Mesothelial cell of epicardium (in vitro differentiated cells): ENCODE measurements around the gene UBE2E2. TPM values are rescaled to one million over a fixed set of nuclear protein-coding genes. Genes with fewer than 3 reads are reported as not detected.

Source experiments
- DNase-seq, 2 experiments: peaks; one replicate each; pipeline ENCODE4 v3.0.0; 2021; ENCODE audit warnings: low spot score in 2 of 2; ENCODE audit not compliant: unreplicated experiment in 2 of 2
- H3K27ac Mint-ChIP-seq: 2 replicates; pipeline ENCODE4 v1.8.0; 2021; ENCODE audit warnings: mixed read lengths
- H3K27me3 Mint-ChIP-seq: 2 replicates; pipeline ENCODE4 v1.8.0; 2021; ENCODE audit warnings: low read depth, mixed read lengths
- H3K36me3 Mint-ChIP-seq: 2 replicates; pipeline ENCODE4 v1.8.0; 2021; ENCODE audit warnings: mixed read lengths
- H3K4me1 Mint-ChIP-seq: 2 replicates; pipeline ENCODE4 v1.8.0; 2021; ENCODE audit warnings: mixed read lengths
- H3K4me3 Mint-ChIP-seq: 2 replicates; pipeline ENCODE4 v1.8.0; 2021; ENCODE audit warnings: mild to moderate bottlenecking, moderate library complexity, mixed read lengths
- H3K9me3 Mint-ChIP-seq: 2 replicates; pipeline ENCODE4 v1.8.0; 2021; ENCODE audit warnings: mixed read lengths
- CTCF ChIP-seq: fragments of 200-600 bp; sonication (generic); IDR thresholded peaks from one replicate; pipeline ENCODE4 v1.5.0; 2021; ENCODE audit warnings: antibody characterized with exemption; ENCODE audit not compliant: unreplicated experiment
- total RNA-seq: library from RNA; stranded (reverse); gene quantifications from 3 replicates; pipeline ENCODE4 v1.2.1, GENCODE V29; 2021

The UBE2E2 gene
- total RNA-seq, 1 donor from 2014 or later, result 42.3 TPM

- Mint-ChIP-seq H3K27ac (no peak overlapping the region), H3K4me3 (no peak overlapping the region), H3K36me3 (no peaks in the 10 kb centered on the region), H3K9me3 (peaks cover 6% of the 10 kb centered on the region), H3K4me1 (peaks cover 2% of the 10 kb centered on the region), H3K27me3 (no peaks in the 10 kb centered on the region)
- no peak for DNase-seq
- no peak for TF ChIP-seq CTCF
These were observed 345.0 kb downstream of the UBE2E2 start for GRCh38 chr3:23547905-23548650.

GRCh38 chr3:23548706-23549105 is 345.6 kb downstream of the UBE2E2 start:
- no peak overlapping the region for H3K4me3 Mint-ChIP-seq
- no peaks in the 10 kb centered on the region for H3K27me3 Mint-ChIP-seq
- no peaks in the 10 kb centered on the region for H3K36me3 Mint-ChIP-seq
- no peak for DNase-seq
- H3K27ac Mint-ChIP-seq, result no peak overlapping the region
- H3K4me1 Mint-ChIP-seq, result peaks cover 2% of the 10 kb centered on the region
- peaks cover 6% of the 10 kb centered on the region for H3K9me3 Mint-ChIP-seq
- TF ChIP-seq CTCF, result no peak

GRCh38 chr3:23549148-23549910 is 346.2 kb downstream of the UBE2E2 start:
- H3K9me3 Mint-ChIP-seq, result peaks cover 6% of the 10 kb centered on the region
- H3K4me1 Mint-ChIP-seq, result peaks cover 2% of the 10 kb centered on the region
- no peak overlapping the region for H3K4me3 Mint-ChIP-seq
- no peaks in the 10 kb centered on the region for H3K27me3 Mint-ChIP-seq
- TF ChIP-seq CTCF, result no peak
- no peak overlapping the region for H3K27ac Mint-ChIP-seq
- no peaks in the 10 kb centered on the region for H3K36me3 Mint-ChIP-seq
- DNase-seq, result no peak

GRCh38 chr3:23550402-23550801 is 347.3 kb downstream of the UBE2E2 start:
- no peaks in the 10 kb centered on the region for H3K27me3 Mint-ChIP-seq
- DNase-seq, result no peak
- no peaks in the 10 kb centered on the region for H3K36me3 Mint-ChIP-seq
- no peak overlapping the region for H3K27ac Mint-ChIP-seq
- TF ChIP-seq CTCF, result no peak
- peaks cover 9% of the 10 kb centered on the region for H3K9me3 Mint-ChIP-seq
- H3K4me1 Mint-ChIP-seq, result peaks cover 2% of the 10 kb centered on the region
- no peak overlapping the region for H3K4me3 Mint-ChIP-seq

- Mint-ChIP-seq H3K4me1 (peaks cover 2% of the 10 kb centered on the region), H3K9me3 (peaks cover 9% of the 10 kb centered on the region), H3K27ac (no peak overlapping the region), H3K36me3 (no peaks in the 10 kb centered on the region), H3K27me3 (no peaks in the 10 kb centered on the region), H3K4me3 (no peak overlapping the region)
- TF ChIP-seq CTCF, result no peak
- DNase-seq, result no peak
These were observed 349.4 kb downstream of the UBE2E2 start for GRCh38 chr3:23552506-23552905.
